IMR-90 (cell line): Measurements from ENCODE around the gene ZNF586. TPM values are rescaled to one million over a fixed set of nuclear protein-coding genes. Genes with fewer than 3 reads are reported as not detected.

Experiments
- ATAC-seq: fragments of 200-7000 bp; cut with Tn5 transposase; 2 replicates; pipeline ENCODE4 v1.9.1; 2020; ENCODE audit warnings: low read depth, mild to moderate bottlenecking, moderate library complexity
- BruUV-seq: library from RNA; stranded (reverse); fragments of 400-500 nt; replicated peaks from 2 replicates; lab custom pipeline; 2021; lab: Mats Ljungman, UMichigan
- CTCF ChIA-PET: fragments of 300-600 bp; formaldehyde crosslinking; extraction: SDS; loops from one replicate; lab custom pipeline; 2021; ENCODE audit warnings: antibody characterized with exemption; lab: Yijun Ruan, JAX
- POLR2A ChIA-PET: fragments of 300-600 bp; sonication (Branson Sonifier 250); formaldehyde crosslinking; loops from one replicate; lab custom pipeline; 2022; ENCODE audit warnings: antibody characterized with exemption; ENCODE audit not compliant: unreplicated experiment; lab: Charles Lee
- DNase-seq: peaks from one replicate; pipeline ENCODE4 v3.0.0; 2013
- H2AFZ ChIP-seq: replicated peaks from 2 replicates; pipeline ENCODE3; 2013; ENCODE audit warnings: low read length, mild to moderate bottlenecking; ENCODE audit not compliant: poor library complexity
- H2AK5ac ChIP-seq: 2 replicates; pipeline ENCODE4 v1.6.1; 2013; ENCODE audit warnings: low read depth, low read length, inconsistent platforms
- H2AK9ac ChIP-seq: replicated peaks from 2 replicates; pipeline ENCODE3; 2013; ENCODE audit warnings: mild to moderate bottlenecking, low read depth, low read length, moderate library complexity; ENCODE audit not compliant: poor library complexity
- H2BK120ac ChIP-seq: 2 replicates; pipeline ENCODE4 v1.6.1; 2013; ENCODE audit warnings: low read depth, low read length, inconsistent platforms
- H2BK15ac ChIP-seq: 3 replicates; pipeline ENCODE4 v1.6.1; 2013; ENCODE audit warnings: low read depth, low read length, inconsistent platforms
- H2BK20ac ChIP-seq: 2 replicates; pipeline ENCODE4 v1.6.1; 2013; ENCODE audit warnings: low read depth, mild to moderate bottlenecking, inconsistent platforms, low read length, moderate library complexity
- H2BK5ac ChIP-seq: 2 replicates; pipeline ENCODE4 v1.6.1; 2013; ENCODE audit warnings: mild to moderate bottlenecking, low read depth, low read length, inconsistent platforms; ENCODE audit not compliant: poor library complexity, severe bottlenecking
- H3K14ac ChIP-seq: replicated peaks from 2 replicates; pipeline ENCODE4 v1.6.1; 2013; ENCODE audit warnings: low read depth, low read length, inconsistent platforms
- H3K18ac ChIP-seq: 2 replicates; pipeline ENCODE4 v1.6.1; 2013; ENCODE audit warnings: low read depth, low read length, control low read depth
- H3K23ac ChIP-seq: 2 replicates; pipeline ENCODE4 v1.6.1; 2013; ENCODE audit warnings: low read depth, low read length, inconsistent platforms
- H3K27ac ChIP-seq: 2 replicates; pipeline ENCODE4 v1.5.1; 2013; ENCODE audit warnings: mild to moderate bottlenecking, control low read depth, low read length; ENCODE audit not compliant: insufficient read depth
- H3K27me3 ChIP-seq: 2 replicates; pipeline ENCODE4 v1.6.1; 2013; ENCODE audit warnings: low read length; ENCODE audit not compliant: control insufficient read depth, insufficient read depth
- H3K36me3 ChIP-seq: 2 replicates; pipeline ENCODE4 v1.6.1; 2013; ENCODE audit warnings: low read length, mixed read lengths; ENCODE audit not compliant: control insufficient read depth, insufficient read depth
- H3K4ac ChIP-seq: 2 replicates; pipeline ENCODE4 v1.6.1; 2013; ENCODE audit warnings: low read depth, low read length, inconsistent platforms
- H3K4me1 ChIP-seq: 2 replicates; pipeline ENCODE4 v1.6.1; 2013; ENCODE audit warnings: low read length, mixed read lengths; ENCODE audit not compliant: control insufficient read depth, insufficient read depth
- H3K4me2 ChIP-seq: 2 replicates; pipeline ENCODE4 v1.6.1; 2013; ENCODE audit warnings: low read depth, mild to moderate bottlenecking, control low read depth, low read length, moderate library complexity
- H3K4me3 ChIP-seq: 2 replicates; pipeline ENCODE4 v1.5.1; 2013; ENCODE audit warnings: low read depth, mild to moderate bottlenecking, control low read depth, low read length, moderate library complexity; ENCODE audit not compliant: insufficient read depth
- H3K56ac ChIP-seq: 2 replicates; pipeline ENCODE4 v1.6.1; 2013; ENCODE audit warnings: low read length, inconsistent platforms; ENCODE audit not compliant: insufficient read depth; ENCODE audit errors: extremely low read depth
- H3K79me1 ChIP-seq, 2 experiments: 2 replicates each; pipeline ENCODE4 v1.6.1; 2013; ENCODE audit warnings: low read length in 2 of 2, inconsistent platforms in 1 of 2, low read depth in 1 of 2
- H3K9ac ChIP-seq: 2 replicates; pipeline ENCODE4 v1.6.1; 2013; ENCODE audit warnings: low read depth, low read length, control low read depth
- H3K9me1 ChIP-seq: 2 replicates; pipeline ENCODE4 v1.6.1; 2013; ENCODE audit warnings: low read length, inconsistent platforms; ENCODE audit not compliant: insufficient read depth
- H3K9me3 ChIP-seq: 2 replicates; pipeline ENCODE4 v1.6.1; 2013; ENCODE audit warnings: low read length; ENCODE audit not compliant: control insufficient read depth, insufficient read depth
- H4K20me1 ChIP-seq: 2 replicates; pipeline ENCODE4 v1.6.1; 2013; ENCODE audit warnings: low read length, inconsistent platforms; ENCODE audit not compliant: insufficient read depth
- H4K5ac ChIP-seq: 2 replicates; pipeline ENCODE4 v1.6.1; 2013; ENCODE audit warnings: mild to moderate bottlenecking, low read depth, low read length, control low read depth
- H4K8ac ChIP-seq, 2 experiments: 2 replicates each; pipeline ENCODE4 v1.6.1; 2013; ENCODE audit warnings: low read depth in 2 of 2, low read length in 2 of 2, control low read depth in 1 of 2, inconsistent platforms in 1 of 2
- H4K91ac ChIP-seq: 2 replicates; pipeline ENCODE4 v1.6.1; 2013; ENCODE audit warnings: low read depth, low read length, inconsistent platforms; ENCODE audit not compliant: insufficient read depth
- BHLHE40 ChIP-seq: fragments of 150-350 bp; IDR thresholded peaks from 2 replicates; pipeline ENCODE4 v1.6.1; 2016; ENCODE audit warnings: mild to moderate bottlenecking, low read depth, low read length
- FOS ChIP-seq: fragments of 150-350 bp; IDR thresholded peaks from 2 replicates; pipeline ENCODE4 v1.6.1; 2016; ENCODE audit warnings: low read depth, low read length
- MAFK ChIP-seq: IDR thresholded peaks from 2 replicates; pipeline ENCODE4 v1.6.1; 2012; ENCODE audit warnings: low read depth, low read length, improper control_type of control experiment
- MAZ ChIP-seq: IDR thresholded peaks from 2 replicates; pipeline ENCODE4 v1.6.1; 2012; ENCODE audit warnings: low read depth, mild to moderate bottlenecking, low read length, improper control_type of control experiment, moderate library complexity, borderline replicate concordance
- MXI1 ChIP-seq: IDR thresholded peaks from 2 replicates; pipeline ENCODE4 v1.6.1; 2012; ENCODE audit warnings: low read depth, mild to moderate bottlenecking, low read length, moderate library complexity, borderline replicate concordance
- NFE2L2 ChIP-seq: fragments of 150-350 bp; IDR thresholded peaks from 2 replicates; pipeline ENCODE4 v1.6.1; 2016; ENCODE audit warnings: low read depth, mild to moderate bottlenecking, low read length
- RCOR1 ChIP-seq: IDR thresholded peaks from 2 replicates; pipeline ENCODE4 v1.6.1; 2012; ENCODE audit warnings: mild to moderate bottlenecking, low read length, improper control_type of control experiment; ENCODE audit not compliant: insufficient replicate concordance
- RFX5 ChIP-seq: IDR thresholded peaks from 2 replicates; pipeline ENCODE4 v1.8.0; 2012; ENCODE audit warnings: low read depth, mild to moderate bottlenecking, low read length, moderate library complexity
- USF2 ChIP-seq: fragments of 150-350 bp; IDR thresholded peaks from 2 replicates; pipeline ENCODE4 v1.6.1; 2017; ENCODE audit warnings: mild to moderate bottlenecking, antibody characterized with exemption, low read length, low read depth
- WGBS, 2 experiments: methylation state at CpG; one replicate each; pipeline versions ENCODE4 v1.1.5 to v1.1.7; 2013; ENCODE audit warnings: missing lambda C conversion rate in 2 of 2; ENCODE audit not compliant: insufficient read length in 1 of 2; ENCODE audit errors: extremely low coverage in 2 of 2; 5-methylcytosine and 5-hydroxymethylcytosine counted together
- dilution Hi-C: fragments of 300-500 bp; cut with HindIII; formaldehyde crosslinking; loops from one replicate; pipeline ENCODE4 v1.14.3; 2018; ENCODE audit warnings: low sequenced_read_pairs; ENCODE audit not compliant: unreplicated experiment
- in situ Hi-C: fragments of 300-500 bp; cut with MboI; formaldehyde crosslinking; loops from 3 replicates; pipeline ENCODE4 v1.14.3; 2019; ENCODE audit warnings: low sequenced_read_pairs, inconsistent platforms, mixed read lengths
- intact Hi-C: fragments of 100-400 bp; cut with micrococcal nuclease; formaldehyde crosslinking; loops from 2 replicates; pipeline ENCODE4 v1.10.0; 2022
- polyA plus RNA-seq, 3 experiments: library from polyadenylated mRNA; depleted of rRNA; stranded (reverse); fragments of >200 nt; gene quantifications; 2 replicates each; pipeline ENCODE4 v1.2.3, GENCODE V29; 2012; ENCODE audit warnings: low replicate concordance in 1 of 3
- total RNA-seq: library from RNA; depleted of rRNA; stranded (reverse); fragments of >200 nt; gene quantifications from 2 replicates; pipeline ENCODE4 v1.2.3, GENCODE V29; 2012

The ZNF586 gene
- total and polyA plus RNA-seq, 2 of the 4 experiments (the other 2 are of a cell fraction) = 5.6 to 18.6 TPM

DNA sequence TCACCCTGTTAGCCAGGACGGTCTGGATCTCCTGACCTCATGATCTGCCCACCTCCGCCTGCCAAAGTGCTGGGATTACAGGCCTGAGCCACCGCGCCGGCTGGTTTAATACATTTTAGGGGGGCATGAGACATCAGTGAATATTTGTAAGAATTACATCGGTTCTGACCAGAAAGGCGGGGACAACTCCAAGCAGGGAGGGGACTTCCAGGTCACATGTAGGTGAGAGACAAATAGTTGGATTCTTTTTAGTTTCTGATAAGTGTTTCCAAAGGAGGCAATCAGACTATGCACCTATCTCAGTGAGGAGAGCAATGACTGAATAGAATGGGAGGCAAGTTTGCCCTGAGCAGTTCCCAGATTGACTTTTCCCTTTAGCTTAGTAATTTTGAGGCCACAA is 48.9 kb downstream of the ZNF586 start:
- H3K9me3 ChIP-seq = no peaks in the 10 kb centered on the region
- DNase-seq (no peak), ATAC-seq (no peak)
- no peaks in the 10 kb centered on the region; the same call in 1 of the 2 replicates for H4K20me1 ChIP-seq
- H3K4me3 ChIP-seq = no peak overlapping the region
- no peak overlapping the region for H3K18ac ChIP-seq
- H3K79me1 ChIP-seq = peaks cover 4 to 62% of the 10 kb centered on the region in 2 experiments; a peak in 3 of 4 replicates
- no peak overlapping the region for H3K4me2 ChIP-seq
- H3K56ac ChIP-seq = no peak overlapping the region
- H3K9me1 ChIP-seq = peaks cover 4% of the 10 kb centered on the region
- no TSS peak for BruUV-seq
- H3K23ac ChIP-seq = 0 out of 2 replicates have a peak overlapping the region, but pooled peaks have one; percentile 51
- H3K4ac ChIP-seq = no peak overlapping the region
- no peak overlapping the region for H2BK120ac ChIP-seq
- dilution Hi-C loops (no loop called here), intact Hi-C loops (no loop called here), in situ Hi-C loops (no loop called here)
- H2AK5ac ChIP-seq = peak overlapping the region; percentile 60; the same call in 1 of the 2 replicates
- H3K9ac ChIP-seq = no peak overlapping the region
- no peak overlapping the region for H2BK5ac ChIP-seq
- H4K8ac ChIP-seq = peak overlapping the region; percentile 7 to 37; a peak in 3 of 4 replicates
- no peak overlapping the region for H4K91ac ChIP-seq
- H2AFZ ChIP-seq = no peak overlapping the region
- no peak overlapping the region for H3K27ac ChIP-seq
- no peak overlapping the region for H2AK9ac ChIP-seq
- H2BK15ac ChIP-seq = no peak overlapping the region
- ChIA-PET POLR2A (no interaction called here), CTCF (no interaction called here)
- WGBS, 2 experiments = 100% methylated on average over 4 of the region's 7 CpGs; no CpG with 5 or more reads in 1 of the 2 experiments
- H2BK20ac ChIP-seq = no peak overlapping the region
- TF ChIP-seq MXI1 (no peak), FOS (no peak), USF2 (no peak), MAFK (no peak), RCOR1 (no peak), BHLHE40 (no peak), RFX5 (no peak), NFE2L2 (no peak), MAZ (no peak)
- no peaks in the 10 kb centered on the region for H3K27me3 ChIP-seq
- peaks cover 5% of the 10 kb centered on the region for H3K4me1 ChIP-seq
- H3K14ac ChIP-seq = no peak overlapping the region
- no peaks in the 10 kb centered on the region; the same call in 1 of the 2 replicates for H3K36me3 ChIP-seq
- no peak overlapping the region for H4K5ac ChIP-seq
